Measurements from ENCODE around the gene SLC6A8.

DNA sequence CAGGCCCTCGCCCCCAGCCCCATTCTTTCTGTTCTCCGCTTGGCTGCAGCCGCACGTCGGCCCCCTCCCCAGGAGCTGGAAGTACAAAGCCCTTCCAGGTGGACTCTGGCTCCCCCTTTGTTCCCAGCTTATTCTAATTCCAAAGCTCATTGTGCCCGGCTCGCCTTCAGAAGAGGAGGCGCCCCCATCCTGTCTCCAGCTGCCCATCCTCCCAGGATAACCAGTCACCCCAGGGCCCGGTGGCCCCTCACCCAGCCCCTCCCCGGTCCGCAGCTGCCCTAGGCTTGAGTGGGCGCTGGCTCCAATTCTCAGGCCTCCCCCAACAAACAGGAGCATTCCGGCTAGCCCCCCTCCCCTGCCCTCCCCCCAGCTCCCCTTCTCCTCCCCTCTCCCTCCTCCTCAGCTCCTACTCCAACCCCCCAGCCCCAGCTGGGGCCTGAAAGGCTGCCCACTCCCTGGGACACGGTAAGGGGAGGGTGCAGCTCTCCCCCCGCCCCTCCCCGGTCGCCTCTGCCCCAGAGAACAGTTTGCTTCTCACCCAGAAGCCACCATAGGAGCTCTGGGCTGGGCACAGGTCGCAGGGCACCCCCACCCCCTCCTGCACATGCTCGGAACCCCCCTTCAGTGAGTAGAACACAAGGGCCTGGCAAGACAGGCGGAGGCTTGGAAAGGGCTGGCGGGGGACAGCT lies 3.1 kb upstream of the SLC6A8 start:
- TF ChIP-seq, protein P1, sequence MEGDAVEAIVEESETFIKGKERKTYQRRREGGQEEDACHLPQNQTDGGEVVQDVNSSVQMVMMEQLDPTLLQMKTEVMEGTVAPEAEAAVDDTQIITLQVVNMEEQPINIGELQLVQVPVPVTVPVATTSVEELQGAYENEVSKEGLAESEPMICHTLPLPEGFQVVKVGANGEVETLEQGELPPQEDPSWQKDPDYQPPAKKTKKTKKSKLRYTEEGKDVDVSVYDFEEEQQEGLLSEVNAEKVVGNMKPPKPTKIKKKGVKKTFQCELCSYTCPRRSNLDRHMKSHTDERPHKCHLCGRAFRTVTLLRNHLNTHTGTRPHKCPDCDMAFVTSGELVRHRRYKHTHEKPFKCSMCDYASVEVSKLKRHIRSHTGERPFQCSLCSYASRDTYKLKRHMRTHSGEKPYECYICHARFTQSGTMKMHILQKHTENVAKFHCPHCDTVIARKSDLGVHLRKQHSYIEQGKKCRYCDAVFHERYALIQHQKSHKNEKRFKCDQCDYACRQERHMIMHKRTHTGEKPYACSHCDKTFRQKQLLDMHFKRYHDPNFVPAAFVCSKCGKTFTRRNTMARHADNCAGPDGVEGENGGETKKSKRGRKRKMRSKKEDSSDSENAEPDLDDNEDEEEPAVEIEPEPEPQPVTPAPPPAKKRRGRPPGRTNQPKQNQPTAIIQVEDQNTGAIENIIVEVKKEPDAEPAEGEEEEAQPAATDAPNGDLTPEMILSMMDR (IDR thresholded peaks at IDR 0.05) = no peak
- TF ChIP-seq EZH2 (IDR thresholded peaks at IDR 0.05) = no peak

Data from neural progenitor cell (in vitro differentiated cells).